PFSK-1 (cell line): Measurements from ENCODE around the gene ALDOC.

Source experiments
- FOXP2 ChIP-seq: optimal IDR thresholded peaks from 2 replicates; pipeline ENCODE3; 2011; ENCODE audit warnings: borderline replicate concordance, control low read depth, inconsistent platforms; ENCODE audit not compliant: insufficient read depth; ENCODE audit errors: extremely low read length, extremely low read depth
- POLR2AphosphoS5 ChIP-seq: IDR thresholded peaks from 2 replicates; pipeline ENCODE4 v1.6.1; 2012; ENCODE audit warnings: low read depth, mild to moderate bottlenecking, control low read depth, low read length, moderate library complexity
- REST ChIP-seq, 2 experiments: IDR thresholded peaks; 2 replicates each; pipeline versions ENCODE4 v1.6.1 to v1.8.0; 2011 to 2012; ENCODE audit warnings: low read depth in 2 of 2, low read length in 2 of 2, control low read depth in 1 of 2, inconsistent platforms in 1 of 2, mild to moderate bottlenecking in 1 of 2, moderate library complexity in 1 of 2; ENCODE audit not compliant: insufficient read depth in 1 of 2
- SIN3A ChIP-seq: IDR thresholded peaks from 2 replicates; pipeline ENCODE4 v1.6.1; 2012; ENCODE audit warnings: mild to moderate bottlenecking, low read length, moderate library complexity, borderline replicate concordance; ENCODE audit not compliant: insufficient read depth
- TAF1 ChIP-seq: IDR thresholded peaks from 2 replicates; pipeline ENCODE4 v1.6.1; 2012; ENCODE audit warnings: low read length, control low read depth, borderline replicate concordance; ENCODE audit not compliant: insufficient read depth

The ALDOC gene

GRCh38 chr17:28530250-28530649 lies 46.4 kb downstream of the ALDOC start:
- TF ChIP-seq REST (IDR thresholded peaks at IDR 0.05; ENCODE audit: insufficient read depth in 1 of 2, low read depth in 2 of 2, low read length in 2 of 2) (no peak), POLR2AphosphoS5 (no peak), FOXP2 (no peak), TAF1 (no peak), SIN3A (no peak)

- TF ChIP-seq FOXP2: no peak
- TF ChIP-seq POLR2AphosphoS5: no peak
- no peak for TF ChIP-seq SIN3A
- no peak for TF ChIP-seq REST (IDR thresholded peaks at IDR 0.05; ENCODE audit: insufficient read depth in 1 of 2, low read depth in 2 of 2, low read length in 2 of 2)
- no peak for TF ChIP-seq TAF1
These were observed 47.7 kb downstream of the ALDOC start for GRCh38 chr17:28529013-28529400.

- TF ChIP-seq SIN3A: no peak
- TF ChIP-seq FOXP2: no peak
- no peak for TF ChIP-seq TAF1
- TF ChIP-seq REST (IDR thresholded peaks at IDR 0.05; ENCODE audit: insufficient read depth in 1 of 2, low read depth in 2 of 2, low read length in 2 of 2): no peak
- no peak for TF ChIP-seq POLR2AphosphoS5
These were observed 48.2 kb downstream of the ALDOC start for GRCh38 chr17:28528327-28529012.

GRCh38 chr17:28527859-28528258 lies 48.8 kb downstream of the ALDOC start:
- no peak for TF ChIP-seq SIN3A
- TF ChIP-seq FOXP2: no peak
- no peak for TF ChIP-seq TAF1
- no peak for TF ChIP-seq POLR2AphosphoS5
- no peak for TF ChIP-seq REST (IDR thresholded peaks at IDR 0.05; ENCODE audit: insufficient read depth in 1 of 2, low read depth in 2 of 2, low read length in 2 of 2)
